ENCODE data around the gene MKRN2OS.

The MKRN2OS gene

DNA sequence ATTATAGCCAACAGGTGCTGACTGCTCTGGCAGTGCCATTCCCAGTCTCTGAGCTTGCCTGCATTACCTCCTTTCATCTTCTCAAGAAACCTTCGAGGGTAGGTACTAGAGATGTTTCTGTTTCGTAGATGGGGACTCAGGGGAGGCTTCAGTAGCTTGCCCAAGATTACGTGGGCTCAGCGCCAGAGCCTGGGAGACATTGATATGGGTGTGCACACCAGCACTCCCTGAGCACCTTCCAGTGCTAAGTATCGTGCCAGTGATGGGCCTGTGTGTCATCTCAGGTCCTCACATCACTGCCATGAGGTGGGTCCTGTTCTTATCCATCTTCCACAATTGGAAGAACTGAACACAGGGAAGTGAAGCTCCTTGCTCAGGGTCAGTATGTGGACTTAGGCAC is 45.8 kb downstream of the MKRN2OS start:
- DNase-seq (ENCODE audit: low spot score) = no peak
- in situ Hi-C loops (cut with MboI; ENCODE audit: low pct_unique_long_range_greater_than_20kb, low sequenced_read_pairs, unreplicated experiment) = no loop called here
- TF ChIP-seq, protein P1, sequence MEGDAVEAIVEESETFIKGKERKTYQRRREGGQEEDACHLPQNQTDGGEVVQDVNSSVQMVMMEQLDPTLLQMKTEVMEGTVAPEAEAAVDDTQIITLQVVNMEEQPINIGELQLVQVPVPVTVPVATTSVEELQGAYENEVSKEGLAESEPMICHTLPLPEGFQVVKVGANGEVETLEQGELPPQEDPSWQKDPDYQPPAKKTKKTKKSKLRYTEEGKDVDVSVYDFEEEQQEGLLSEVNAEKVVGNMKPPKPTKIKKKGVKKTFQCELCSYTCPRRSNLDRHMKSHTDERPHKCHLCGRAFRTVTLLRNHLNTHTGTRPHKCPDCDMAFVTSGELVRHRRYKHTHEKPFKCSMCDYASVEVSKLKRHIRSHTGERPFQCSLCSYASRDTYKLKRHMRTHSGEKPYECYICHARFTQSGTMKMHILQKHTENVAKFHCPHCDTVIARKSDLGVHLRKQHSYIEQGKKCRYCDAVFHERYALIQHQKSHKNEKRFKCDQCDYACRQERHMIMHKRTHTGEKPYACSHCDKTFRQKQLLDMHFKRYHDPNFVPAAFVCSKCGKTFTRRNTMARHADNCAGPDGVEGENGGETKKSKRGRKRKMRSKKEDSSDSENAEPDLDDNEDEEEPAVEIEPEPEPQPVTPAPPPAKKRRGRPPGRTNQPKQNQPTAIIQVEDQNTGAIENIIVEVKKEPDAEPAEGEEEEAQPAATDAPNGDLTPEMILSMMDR (IDR thresholded peaks at IDR 0.05; ENCODE audit: extremely low read depth, insufficient read depth, missing control alignments) = no peak

DNA sequence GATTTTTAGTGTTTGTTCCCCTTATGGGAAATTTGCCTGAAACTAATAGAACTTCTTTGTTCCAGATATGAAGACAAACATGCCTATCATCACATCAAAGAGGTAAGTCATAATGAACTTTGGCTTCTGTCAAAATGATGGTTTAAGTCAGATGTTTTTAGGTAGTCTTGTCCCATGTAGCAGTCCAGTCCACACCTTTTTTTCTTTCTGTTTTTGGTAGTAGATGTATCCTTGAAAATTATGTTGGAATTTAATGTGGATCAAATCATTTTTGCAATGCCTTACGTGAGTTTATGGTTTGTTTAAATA is 48.9 kb downstream of the MKRN2OS start:
- no peak for DNase-seq (ENCODE audit: low spot score)
- TF ChIP-seq, protein P1 (IDR thresholded peaks at IDR 0.05; ENCODE audit: extremely low read depth, insufficient read depth, missing control alignments) = no peak
- in situ Hi-C loops (cut with MboI; ENCODE audit: low pct_unique_long_range_greater_than_20kb, low sequenced_read_pairs, unreplicated experiment) = no loop called here

- TF ChIP-seq, protein P1 (IDR thresholded peaks at IDR 0.05; ENCODE audit: extremely low read depth, insufficient read depth, missing control alignments) = peak; percentile 12
- in situ Hi-C loops (cut with MboI; ENCODE audit: low pct_unique_long_range_greater_than_20kb, low sequenced_read_pairs, unreplicated experiment) = no loop called here
- no peak for DNase-seq (ENCODE audit: low spot score)
Observed at GRCh38 chr3:12495749-12496452, 49.4 kb downstream of the MKRN2OS start.

DNA sequence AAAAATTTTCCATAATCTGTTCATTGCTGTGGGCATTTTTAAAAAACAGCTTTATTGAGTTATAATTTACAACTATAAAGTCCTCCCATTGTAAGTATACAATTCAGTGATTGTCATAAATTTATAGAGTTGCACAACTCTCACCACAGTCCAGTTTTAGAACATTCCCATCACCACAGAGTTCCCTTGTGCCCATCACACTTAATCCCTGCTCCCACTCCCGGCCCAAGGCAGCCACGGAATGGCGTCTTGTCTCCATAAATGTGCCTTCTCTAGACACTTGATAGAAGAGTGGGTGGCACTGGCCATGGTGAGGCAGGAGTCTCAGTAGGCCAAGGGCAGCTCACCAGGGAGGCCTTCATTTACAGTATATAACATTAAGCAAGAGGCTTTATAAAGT is 54.8 kb downstream of the MKRN2OS start:
- in situ Hi-C loops (cut with MboI; ENCODE audit: low pct_unique_long_range_greater_than_20kb, low sequenced_read_pairs, unreplicated experiment) = no loop called here

DNA sequence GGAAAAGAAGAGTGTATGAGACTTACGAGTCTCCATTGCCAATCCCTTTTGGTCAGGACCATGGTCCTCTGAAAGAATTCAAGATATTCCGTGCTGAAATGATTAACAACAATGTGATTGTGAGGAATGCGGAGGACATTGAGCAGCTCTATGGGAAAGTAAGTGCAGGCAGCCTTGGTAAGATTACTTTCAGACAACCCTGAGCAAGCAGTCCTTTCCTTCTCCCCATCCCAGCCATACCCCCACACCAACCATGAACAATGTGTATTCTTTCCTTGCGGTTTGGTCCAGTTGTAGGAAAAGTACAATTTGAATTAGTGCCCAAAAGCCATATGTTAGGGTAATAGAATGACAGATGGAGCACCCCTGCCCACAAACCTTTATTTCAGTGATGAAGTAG is 55.5 kb downstream of the MKRN2OS start:
- TF ChIP-seq, protein P1 (IDR thresholded peaks at IDR 0.05; ENCODE audit: extremely low read depth, insufficient read depth, missing control alignments) = no peak
- DNase-seq (ENCODE audit: low spot score) = no peak
- in situ Hi-C loops (cut with MboI; ENCODE audit: low pct_unique_long_range_greater_than_20kb, low sequenced_read_pairs, unreplicated experiment) = no loop called here

More for the DNA sequence above, 54.8 kb downstream of the MKRN2OS start:
- no peak for DNase-seq (ENCODE audit: low spot score)
- TF ChIP-seq, protein P1 (IDR thresholded peaks at IDR 0.05; ENCODE audit: extremely low read depth, insufficient read depth, missing control alignments) = no peak
